Activated CD4-positive, alpha-beta T cell treated with anti-CD3 and anti-CD28 coated beads for 36 hours (primary cell): ENCODE measurements around the gene CNOT10. TPM values are rescaled to one million over a fixed set of nuclear protein-coding genes. Genes with fewer than 3 reads are reported as not detected.
"Not testable (repeated sequence)": the region's sequence is repeated elsewhere in the genome, so short reads cannot be mapped to it uniquely, and the experiment has no call there.

Source experiments
- ATAC-seq: fragments of 200-7000 bp; cut with Tn5 transposase; one replicate; pipeline ENCODE4 v1.10.0; 2021; ENCODE audit warnings: mild to moderate bottlenecking, moderate library complexity
- CTCF ChIA-PET: fragments of 350-600 bp; sonication (Branson Sonifier 250); formaldehyde crosslinking; loops from one replicate; lab custom pipeline; 2021; ENCODE audit warnings: antibody characterized with exemption; lab: Charles Lee
- POLR2A ChIA-PET: fragments of 350-600 bp; sonication (Branson Sonifier 250); formaldehyde crosslinking; loops from one replicate; lab custom pipeline; 2021; ENCODE audit warnings: antibody characterized with exemption, inconsistent platforms; lab: Charles Lee
- DNase-seq: peaks from one replicate; pipeline ENCODE4 v3.0.0-alpha.2; 2020
- H3K27ac Mint-ChIP-seq: one replicate; pipeline ENCODE4 v1.8.0; 2021; ENCODE audit warnings: mixed read lengths
- H3K27me3 Mint-ChIP-seq: one replicate; pipeline ENCODE4 v1.8.0; 2021; ENCODE audit warnings: mixed read lengths
- H3K36me3 Mint-ChIP-seq: one replicate; pipeline ENCODE4 v1.8.0; 2021; ENCODE audit warnings: low read depth, mixed read lengths
- H3K4me1 Mint-ChIP-seq: one replicate; pipeline ENCODE4 v1.8.0; 2021; ENCODE audit warnings: mixed read lengths
- H3K4me3 Mint-ChIP-seq: one replicate; pipeline ENCODE4 v1.8.0; 2021; ENCODE audit warnings: mild to moderate bottlenecking, moderate library complexity, mixed read lengths
- H3K9me3 Mint-ChIP-seq: one replicate; pipeline ENCODE4 v1.8.0; 2021; ENCODE audit warnings: low read depth, mixed read lengths
- intact Hi-C, 2 experiments: fragments of 100-400 bp; cut with DNase I in 1 of 2; cut with micrococcal nuclease in 1 of 2; formaldehyde crosslinking; loops; one replicate each; pipeline versions ENCODE4 v1.14.2 to v1.15.1; 2022 to 2024; cut with DNase I, micrococcal nuclease
- total RNA-seq, 2 experiments: library from RNA; stranded (reverse); gene quantifications; one replicate each; pipeline ENCODE4 v1.2.3, GENCODE V29; 2021

CNOT10 gene
- total RNA-seq, 2 experiments from 2014 or later = 57.7 to 76.9 TPM

- H3K4me3 Mint-ChIP-seq, DNase-seq, H3K4me1 Mint-ChIP-seq, H3K9me3 Mint-ChIP-seq, H3K27me3 Mint-ChIP-seq, POLR2A ChIA-PET, H3K36me3 Mint-ChIP-seq, H3K27ac Mint-ChIP-seq: not testable (repeated sequence)
- intact Hi-C loops = loop anchor here (1.0 to 10.0 kb wide), 4 partner anchors 154 to 640 kb away; no protein-coding TSS in a partner anchor
- ATAC-seq = peak; percentile 51
- CTCF ChIA-PET = interaction anchor here (0.7 to 1.5 kb wide), 3 partner anchors 92 to 153 kb away, joined by 3 to 4 read pairs (median 3); no protein-coding TSS in a partner anchor
Observed at GRCh38 chr3:32664630-32665075, 20.3 kb upstream of the CNOT10 start.

GRCh38 chr3:32667072-32667582 lies 17.9 kb upstream of the CNOT10 start:
- no peak for ATAC-seq
- ChIA-PET POLR2A (no interaction called here), CTCF (no interaction called here)

GRCh38 chr3:32669226-32669625 lies 15.8 kb upstream of the CNOT10 start:
- H3K27ac Mint-ChIP-seq, H3K27me3 Mint-ChIP-seq, H3K4me1 Mint-ChIP-seq, H3K36me3 Mint-ChIP-seq, DNase-seq, POLR2A ChIA-PET, ATAC-seq, H3K4me3 Mint-ChIP-seq, H3K9me3 Mint-ChIP-seq: not testable (repeated sequence)
- CTCF ChIA-PET = interaction anchor here (0.7 to 0.9 kb wide), 2 partner anchors 11 to 293 kb away, joined by 3 to 5 read pairs; no protein-coding TSS in a partner anchor
- intact Hi-C loops = loop anchor here (5.0 to 10.0 kb wide), 2 partner anchors 492 to 644 kb away; no protein-coding TSS in a partner anchor

More at GRCh38 chr3:32667072-32667582, 17.9 kb upstream of the CNOT10 start:
- Mint-ChIP-seq H3K4me3 (no peak overlapping the region), H3K4me1 (no peaks in the 10 kb centered on the region), H3K9me3 (no peaks in the 10 kb centered on the region), H3K27ac (no peak overlapping the region), H3K36me3 (no peaks in the 10 kb centered on the region), H3K27me3 (no peaks in the 10 kb centered on the region)
- DNase-seq = no peak
- intact Hi-C loops = loop anchor here (5.0 to 10.0 kb wide), 2 partner anchors 490 to 642 kb away; no protein-coding TSS in a partner anchor

GRCh38 chr3:32673730-32674129 lies 11.3 kb upstream of the CNOT10 start:
- intact Hi-C loops, H3K4me3 Mint-ChIP-seq, H3K9me3 Mint-ChIP-seq, POLR2A ChIA-PET, H3K27ac Mint-ChIP-seq, H3K27me3 Mint-ChIP-seq, ATAC-seq, H3K4me1 Mint-ChIP-seq, H3K36me3 Mint-ChIP-seq: not testable (repeated sequence)
- DNase-seq = peak; percentile 7
- CTCF ChIA-PET = interaction anchor here (0.6 to 1.0 kb wide), 3 partner anchors 164 to 535 kb away, joined by 3 to 4 read pairs (median 3); no protein-coding TSS in a partner anchor

- Mint-ChIP-seq H3K4me3 (no peak overlapping the region), H3K27ac (no peak overlapping the region), H3K36me3 (no peaks in the 10 kb centered on the region), H3K4me1 (no peaks in the 10 kb centered on the region), H3K9me3 (peaks cover 2% of the 10 kb centered on the region), H3K27me3 (no peaks in the 10 kb centered on the region)
- intact Hi-C loops = no loop called here
- DNase-seq (no peak), ATAC-seq (no peak)
- ChIA-PET POLR2A (no interaction called here), CTCF (no interaction called here)
Observed at GRCh38 chr3:32675164-32675563, 9.8 kb upstream of the CNOT10 start.

GRCh38 chr3:32675650-32676049 lies 9.3 kb upstream of the CNOT10 start:
- Mint-ChIP-seq H3K36me3 (no peaks in the 10 kb centered on the region), H3K9me3 (peaks cover 2% of the 10 kb centered on the region), H3K4me1 (no peaks in the 10 kb centered on the region), H3K27me3 (no peaks in the 10 kb centered on the region), H3K4me3 (no peak overlapping the region), H3K27ac (no peak overlapping the region)
- no peak for ATAC-seq
- intact Hi-C loops = no loop called here
- ChIA-PET CTCF (no interaction called here), POLR2A (no interaction called here)
- no peak for DNase-seq

GRCh38 chr3:32681811-32682210 lies 3.2 kb upstream of the CNOT10 start:
- no peaks in the 10 kb centered on the region for H3K9me3 Mint-ChIP-seq
- ChIA-PET CTCF (no interaction called here), POLR2A (no interaction called here)
- intact Hi-C loops = no loop called here
- ATAC-seq (no peak), DNase-seq (no peak)
- peaks cover 5% of the 10 kb centered on the region for H3K36me3 Mint-ChIP-seq
- H3K27me3 Mint-ChIP-seq = no peaks in the 10 kb centered on the region
- H3K27ac Mint-ChIP-seq = no peak overlapping the region
- peaks cover 16% of the 10 kb centered on the region for H3K4me1 Mint-ChIP-seq
- no peak overlapping the region for H3K4me3 Mint-ChIP-seq

- peak overlapping the region; percentile 88 for H3K4me3 Mint-ChIP-seq
- intact Hi-C loops = loop anchor here in 1 of 2 experiments (2.0 kb wide), 2 partner anchors 97 to 569 kb away; no protein-coding TSS in a partner anchor
- H3K27ac Mint-ChIP-seq = peak overlapping the region; percentile 63
- DNase-seq (no peak), ATAC-seq (no peak)
- ChIA-PET POLR2A (interaction anchor here (0.9 kb wide), 1 partner anchor 11 kb away, joined by 3 read pairs; no protein-coding TSS in a partner anchor), CTCF (interaction anchor here (0.7 to 1.5 kb wide), 9 partner anchors 11 to 507 kb away, joined by 3 to 5 read pairs (median 3); no protein-coding TSS in a partner anchor)
- no peaks in the 10 kb centered on the region for H3K27me3 Mint-ChIP-seq
- peaks cover 27% of the 10 kb centered on the region for H3K4me1 Mint-ChIP-seq
- no peaks in the 10 kb centered on the region for H3K9me3 Mint-ChIP-seq
- H3K36me3 Mint-ChIP-seq = peaks cover 15% of the 10 kb centered on the region
Observed at GRCh38 chr3:32684029-32684799, 774 bp upstream of the CNOT10 start.

GRCh38 chr3:32685543-32686185 lies 676 bp downstream of the CNOT10 start:
- CTCF ChIA-PET = interaction anchor here (0.9 to 1.3 kb wide), 4 partner anchors 10 to 446 kb away, joined by 3 to 5 read pairs (median 4); no protein-coding TSS in a partner anchor
- H3K27me3 Mint-ChIP-seq = no peaks in the 10 kb centered on the region
- ATAC-seq = no peak

GRCh38 chr3:32686713-32687112 lies 1.7 kb downstream of the CNOT10 start:
- no peaks in the 10 kb centered on the region for H3K9me3 Mint-ChIP-seq
- H3K4me3 Mint-ChIP-seq = peak overlapping the region; percentile 88
- no peaks in the 10 kb centered on the region for H3K27me3 Mint-ChIP-seq
- H3K27ac Mint-ChIP-seq = no peak overlapping the region
- intact Hi-C loops = loop anchor here in 1 of 2 experiments (5.0 kb wide), 1 partner anchor 294 kb away; the partner anchor contains the start of gene CMTM7
- H3K36me3 Mint-ChIP-seq = peaks cover 28% of the 10 kb centered on the region
- POLR2A ChIA-PET = interaction anchor here (0.6 kb wide), 1 partner anchor 431 kb away, joined by 3 read pairs; no protein-coding TSS in a partner anchor
- H3K4me1 Mint-ChIP-seq = peaks cover 33% of the 10 kb centered on the region
- CTCF ChIA-PET = interaction anchor here (0.7 kb wide), 1 partner anchor 446 kb away, joined by 3 read pairs; no protein-coding TSS in a partner anchor
- ATAC-seq = no peak
- DNase-seq = no peak

More at GRCh38 chr3:32685543-32686185, 676 bp downstream of the CNOT10 start:
- peak overlapping the region; percentile 88 for H3K4me3 Mint-ChIP-seq
- POLR2A ChIA-PET = interaction anchor here (0.5 to 0.9 kb wide), 2 partner anchors 9 to 92 kb away, joined by 3 to 4 read pairs; no protein-coding TSS in a partner anchor
- intact Hi-C loops = loop anchor here (1.0 to 5.0 kb wide), 8 partner anchors 95 to 755 kb away; partner anchors contain the start of genes CMTM6 (in 2 of the 2), CMTM7 (in 1 of the 2), DYNC1LI1 (in 1 of the 2) and GPD1L (in 1 of the 2)
- H3K27ac Mint-ChIP-seq = peak overlapping the region; percentile 87
- no peak for DNase-seq
- H3K4me1 Mint-ChIP-seq = peaks cover 33% of the 10 kb centered on the region
- no peaks in the 10 kb centered on the region for H3K9me3 Mint-ChIP-seq
- peaks cover 25% of the 10 kb centered on the region for H3K36me3 Mint-ChIP-seq

- Mint-ChIP-seq H3K9me3 (no peaks in the 10 kb centered on the region), H3K27ac (no peak overlapping the region), H3K4me3 (no peak overlapping the region), H3K36me3 (peaks cover 25% of the 10 kb centered on the region), H3K4me1 (peaks cover 31% of the 10 kb centered on the region), H3K27me3 (no peaks in the 10 kb centered on the region)
- intact Hi-C loops = no loop called here
- ChIA-PET POLR2A (no interaction called here), CTCF (no interaction called here)
- DNase-seq (no peak), ATAC-seq (no peak)
Observed at GRCh38 chr3:32691847-32692246, 6.9 kb downstream of the CNOT10 start.
